Measurements from ENCODE around the gene CDH22.
A peak's percentile ranks its signal among the peaks of the same experiment; 100 is the strongest.

The CDH22 gene

GRCh38 chr20:46349035-46349741 lies 40.9 kb upstream of the CDH22 start:
- DNase-seq (ENCODE audit: insufficient read length, low spot score): peak; percentile 68
- peak; percentile 76 for TF ChIP-seq CTCF (IDR thresholded peaks at IDR 0.05; ENCODE audit: insufficient read depth, missing control alignments)
- FAIRE-seq: no peak

GRCh38 chr20:46347841-46348803 lies 39.8 kb upstream of the CDH22 start:
- FAIRE-seq: no peak
- TF ChIP-seq CTCF (IDR thresholded peaks at IDR 0.05; ENCODE audit: insufficient read depth, missing control alignments): peak; percentile 34
- DNase-seq (ENCODE audit: insufficient read length, low spot score): no peak

GRCh38 chr20:46346770-46347169 lies 38.5 kb upstream of the CDH22 start:
- DNase-seq (ENCODE audit: insufficient read length, low spot score) (no peak), FAIRE-seq (no peak)
- no peak for TF ChIP-seq CTCF (IDR thresholded peaks at IDR 0.05; ENCODE audit: insufficient read depth, missing control alignments)

GRCh38 chr20:46344488-46345162 lies 36.3 kb upstream of the CDH22 start:
- FAIRE-seq (no peak), DNase-seq (ENCODE audit: insufficient read length, low spot score) (no peak)
- TF ChIP-seq CTCF (IDR thresholded peaks at IDR 0.05; ENCODE audit: insufficient read depth, missing control alignments): no peak

GRCh38 chr20:46343975-46344357 lies 35.7 kb upstream of the CDH22 start:
- FAIRE-seq (no peak), DNase-seq (ENCODE audit: insufficient read length, low spot score) (no peak)
- TF ChIP-seq CTCF (IDR thresholded peaks at IDR 0.05; ENCODE audit: insufficient read depth, missing control alignments): no peak

GRCh38 chr20:46343348-46343974 lies 35.2 kb upstream of the CDH22 start:
- no peak for TF ChIP-seq CTCF (IDR thresholded peaks at IDR 0.05; ENCODE audit: insufficient read depth, missing control alignments)
- FAIRE-seq (no peak), DNase-seq (ENCODE audit: insufficient read length, low spot score) (no peak)
